CD14-positive monocyte (primary cell): ENCODE data around the gene RNF175. TPM values are rescaled to one million over a fixed set of nuclear protein-coding genes. Genes with fewer than 3 reads are reported as not detected.

Source experiments
- DNase-seq, 3 donors: peaks; one replicate each; pipeline ENCODE4 v3.0.0-alpha.2; 2011 to 2022
- H2AFZ ChIP-seq: 2 replicates; pipeline ENCODE4 v1.6.0; 2012; ENCODE audit warnings: mild to moderate bottlenecking, low read depth, low read length, inconsistent platforms; ENCODE audit not compliant: insufficient read depth, poor library complexity, severe bottlenecking
- H3K27ac ChIP-seq, 2 donors: 1 replicate in 1 of 2; 2 replicates in 1 of 2; pipeline ENCODE4 v1.5.1; 2012 to 2013; ENCODE audit warnings: low read length in 2 of 2, control low read depth in 1 of 2, inconsistent platforms in 1 of 2, low read depth in 1 of 2, mild to moderate bottlenecking in 1 of 2
- H3K27me3 ChIP-seq, 2 donors: one replicate each; pipeline versions ENCODE4 v1.6.0 to v1.6.1; 2011 to 2013; ENCODE audit warnings: low read length in 2 of 2; ENCODE audit not compliant: control insufficient read depth in 2 of 2, insufficient read depth in 2 of 2
- H3K36me3 ChIP-seq, 2 donors: replicated peaks in 1 of 2; 1 replicate in 1 of 2; 2 replicates in 1 of 2; pipeline versions ENCODE4 v1.5.1 to v1.6.1; 2012 to 2013; ENCODE audit warnings: low read length in 2 of 2, control low read depth in 1 of 2, inconsistent platforms in 1 of 2, mild to moderate bottlenecking in 1 of 2; ENCODE audit not compliant: insufficient read depth in 2 of 2, control insufficient read depth in 1 of 2
- H3K4me1 ChIP-seq, 2 donors: 1 replicate in 1 of 2; 2 replicates in 1 of 2; pipeline versions ENCODE4 v1.5.1 to v1.6.1; 2012 to 2013; ENCODE audit warnings: low read length in 2 of 2, control low read depth in 1 of 2, inconsistent platforms in 1 of 2, mild to moderate bottlenecking in 1 of 2, moderate library complexity in 1 of 2; ENCODE audit not compliant: insufficient read depth in 2 of 2, control insufficient read depth in 1 of 2
- H3K4me2 ChIP-seq: replicated peaks from 2 replicates; pipeline ENCODE3; 2012; ENCODE audit warnings: low read length, moderate library complexity, mild to moderate bottlenecking; ENCODE audit not compliant: poor library complexity, severe bottlenecking; ENCODE audit errors: extremely low read depth
- H3K4me3 ChIP-seq, 3 experiments: fragments of 200-600 bp in 1 of 3; sonication (generic) in 1 of 3; replicated peaks in 1 of 3; 1 replicate in 2 of 3; 2 replicates in 1 of 3; pipeline ENCODE4 v1.5.1; 2011 to 2013; ENCODE audit warnings: low read length in 3 of 3, mild to moderate bottlenecking in 3 of 3, control low read depth in 2 of 3, low read depth in 2 of 3, inconsistent platforms in 1 of 3, moderate library complexity in 1 of 3
- H3K79me2 ChIP-seq: 2 replicates; pipeline ENCODE4 v1.6.0; 2012; ENCODE audit warnings: mild to moderate bottlenecking, control low read depth, inconsistent platforms, low read length, moderate library complexity; ENCODE audit not compliant: insufficient read depth
- H3K9ac ChIP-seq: 2 replicates; pipeline ENCODE4 v1.6.0; 2017; ENCODE audit warnings: low read length, mild to moderate bottlenecking; ENCODE audit not compliant: insufficient read depth, poor library complexity, severe bottlenecking
- H3K9me3 ChIP-seq, 2 donors: replicated peaks in 1 of 2; 1 replicate in 1 of 2; 2 replicates in 1 of 2; pipeline versions ENCODE4 v1.5.1 to v1.6.1; 2012 to 2013; ENCODE audit warnings: low read length in 2 of 2, control low read depth in 1 of 2; ENCODE audit not compliant: control insufficient read depth in 1 of 2, insufficient read depth in 1 of 2
- H4K20me1 ChIP-seq: 2 replicates; pipeline ENCODE4 v1.6.0; 2012; ENCODE audit warnings: mild to moderate bottlenecking, low read length, control low read depth, moderate library complexity; ENCODE audit not compliant: insufficient read depth
- H3K27ac Mint-ChIP-seq, 7 donors: one replicate each; pipeline ENCODE4 v1.8.0; 2020; ENCODE audit warnings: mild to moderate bottlenecking in 7 of 7, mixed read lengths in 7 of 7, moderate library complexity in 6 of 7, inconsistent platforms in 2 of 7
- H3K27me3 Mint-ChIP-seq, 3 donors: one replicate each; pipeline ENCODE4 v1.8.0; 2021 to 2022; ENCODE audit warnings: low read depth in 3 of 3, mild to moderate bottlenecking in 3 of 3, mixed read lengths in 3 of 3, moderate library complexity in 3 of 3, inconsistent platforms in 1 of 3
- H3K36me3 Mint-ChIP-seq, 2 donors: one replicate each; pipeline ENCODE4 v1.8.0; 2020; ENCODE audit warnings: mixed read lengths in 2 of 2, inconsistent platforms in 1 of 2, mild to moderate bottlenecking in 1 of 2
- H3K4me1 Mint-ChIP-seq: one replicate; pipeline ENCODE4 v1.8.0; 2020; ENCODE audit warnings: mild to moderate bottlenecking, mixed read lengths
- H3K4me3 Mint-ChIP-seq, 2 donors: one replicate each; pipeline ENCODE4 v1.8.0; 2020; ENCODE audit warnings: mild to moderate bottlenecking in 2 of 2, mixed read lengths in 2 of 2, moderate library complexity in 1 of 2
- H3K9me3 Mint-ChIP-seq, 7 donors: one replicate each; pipeline ENCODE4 v1.8.0; 2020 to 2022; ENCODE audit warnings: mixed read lengths in 7 of 7, mild to moderate bottlenecking in 6 of 7, moderate library complexity in 6 of 7, inconsistent platforms in 2 of 7
- WGBS: methylation state at CpG from one replicate; pipeline ENCODE4 v1.1.5; 2013; ENCODE audit warnings: missing lambda C conversion rate; ENCODE audit not compliant: insufficient coverage; 5-methylcytosine and 5-hydroxymethylcytosine counted together
- intact Hi-C, 2 donors: fragments of 100-400 bp; cut with micrococcal nuclease; formaldehyde crosslinking; loops; one replicate each; pipeline versions ENCODE4 v1.15.0 to v1.15.1; 2023
- polyA plus RNA-seq, 3 donors: library from polyadenylated mRNA; depleted of rRNA in 1 of 3; unstranded in 2 of 3; stranded (reverse) in 1 of 3; fragments of 300-500 nt in 2 of 3; fragments of >200 nt in 1 of 3; fragmentation: Illumina TruSeq in 2 of 3; gene quantifications; 1 replicate in 2 of 3; 2 replicates in 1 of 3; pipeline ENCODE4 v1.2.3, GENCODE V29; 2012 to 2021
- TF ChIP-seq, protein P1 (sequence below): fragments of 200-600 bp; IDR thresholded peaks from one replicate; pipeline ENCODE4 v1.8.0; 2022; ENCODE audit warnings: antibody characterized with exemption, mild to moderate bottlenecking

The RNF175 gene
- polyA plus RNA-seq, 3 donors, result 0.36 to 0.91 (median 0.55) TPM

DNA sequence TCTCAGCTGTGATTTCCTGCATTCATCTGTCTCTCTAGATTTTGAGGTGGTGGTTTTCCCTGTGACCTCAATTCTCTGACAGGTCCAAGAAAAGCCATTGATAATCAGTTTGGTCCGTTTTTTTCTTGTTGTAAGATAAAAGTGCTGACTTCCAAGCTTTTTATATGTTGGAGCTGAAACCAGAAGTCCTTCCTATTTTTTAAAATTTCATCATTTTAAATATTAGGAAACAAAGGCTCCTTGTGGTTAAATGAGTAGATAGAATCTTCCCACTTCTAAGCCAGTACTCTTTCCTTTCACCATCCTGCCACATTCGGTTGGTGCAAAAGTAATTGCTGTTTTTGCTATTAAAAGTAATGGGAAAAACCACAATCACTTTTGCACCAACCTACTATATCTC, 18.3 kb downstream of the RNF175 start:
- Mint-ChIP-seq H3K9me3 (peaks cover 11 to 17% (median 14%) of the 10 kb centered on the region in 7 donors), H3K4me1 (peaks cover 58% of the 10 kb centered on the region), H3K4me3 (peak overlapping the region in 1 of 2 donors; percentile 48), H3K27ac (peak overlapping the region; percentile 68 to 91 (median 85)), H3K27me3 (peaks cover 0 to 1% (median 0%) of the 10 kb centered on the region in 3 donors), H3K36me3 (peaks cover 12 to 33% of the 10 kb centered on the region in 2 donors)
- Histone ChIP-seq H3K27ac (peak overlapping the region; percentile 45 to 65), H2AFZ (no peak overlapping the region), H3K4me1 (peaks cover 39 to 53% of the 10 kb centered on the region in 2 donors), H3K27me3 (no peaks in the 10 kb centered on the region), H3K79me2 (no peaks in the 10 kb centered on the region), H3K36me3 (peaks cover 0 to 8% of the 10 kb centered on the region in 2 donors), H3K4me3 (peak overlapping the region in 1 of 3 experiments; percentile 34), H3K9ac (no peak overlapping the region), H4K20me1 (no peaks in the 10 kb centered on the region), H3K4me2 (peak overlapping the region; percentile 41), H3K9me3 (peaks cover 5 to 7% of the 10 kb centered on the region in 2 donors)
- TF ChIP-seq, protein P1, sequence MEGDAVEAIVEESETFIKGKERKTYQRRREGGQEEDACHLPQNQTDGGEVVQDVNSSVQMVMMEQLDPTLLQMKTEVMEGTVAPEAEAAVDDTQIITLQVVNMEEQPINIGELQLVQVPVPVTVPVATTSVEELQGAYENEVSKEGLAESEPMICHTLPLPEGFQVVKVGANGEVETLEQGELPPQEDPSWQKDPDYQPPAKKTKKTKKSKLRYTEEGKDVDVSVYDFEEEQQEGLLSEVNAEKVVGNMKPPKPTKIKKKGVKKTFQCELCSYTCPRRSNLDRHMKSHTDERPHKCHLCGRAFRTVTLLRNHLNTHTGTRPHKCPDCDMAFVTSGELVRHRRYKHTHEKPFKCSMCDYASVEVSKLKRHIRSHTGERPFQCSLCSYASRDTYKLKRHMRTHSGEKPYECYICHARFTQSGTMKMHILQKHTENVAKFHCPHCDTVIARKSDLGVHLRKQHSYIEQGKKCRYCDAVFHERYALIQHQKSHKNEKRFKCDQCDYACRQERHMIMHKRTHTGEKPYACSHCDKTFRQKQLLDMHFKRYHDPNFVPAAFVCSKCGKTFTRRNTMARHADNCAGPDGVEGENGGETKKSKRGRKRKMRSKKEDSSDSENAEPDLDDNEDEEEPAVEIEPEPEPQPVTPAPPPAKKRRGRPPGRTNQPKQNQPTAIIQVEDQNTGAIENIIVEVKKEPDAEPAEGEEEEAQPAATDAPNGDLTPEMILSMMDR, result no peak
- WGBS, result no CpG with 5 or more reads among the region's 2 CpGs
- DNase-seq, result peak in 2 of 3 donors; percentile 31 to 65
- intact Hi-C loops, result loop anchor here in 1 of 2 donors (10.0 kb wide), 1 partner anchor 57 kb away; the partner anchor contains the start of gene TLR2

DNA sequence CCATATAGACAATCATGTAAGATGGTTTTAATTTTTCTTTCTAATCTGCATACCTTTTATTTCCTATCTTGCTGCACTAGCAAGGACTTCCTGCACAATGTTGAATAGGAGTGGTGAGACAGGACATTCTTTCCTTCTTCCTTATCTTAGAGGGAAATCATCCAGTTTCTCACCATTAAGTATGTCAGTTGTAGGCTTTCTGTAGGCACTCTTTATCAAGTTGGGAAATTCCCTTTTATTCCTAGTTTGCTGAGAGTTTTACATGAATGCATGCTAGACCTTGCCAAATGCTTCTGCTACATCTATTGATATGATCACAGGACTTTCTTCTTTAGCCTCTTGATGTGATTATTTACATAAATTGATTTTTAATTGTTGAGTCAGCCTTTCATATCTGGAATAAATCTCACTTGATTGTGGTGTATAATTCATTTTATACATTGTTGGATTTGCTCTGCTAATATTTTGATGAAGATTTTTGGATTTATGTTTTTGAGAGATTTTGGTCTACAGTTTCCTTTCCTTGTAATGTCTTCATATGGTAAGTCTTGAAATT, 23.8 kb downstream of the RNF175 start:
- Histone ChIP-seq H3K79me2 (no peaks in the 10 kb centered on the region), H3K9ac (no peak overlapping the region), H3K27me3 (no peaks in the 10 kb centered on the region), H3K4me1 (peaks cover 14 to 19% of the 10 kb centered on the region in 2 donors), H3K4me3 (no peak overlapping the region), H3K27ac (no peak overlapping the region), H4K20me1 (no peaks in the 10 kb centered on the region), H3K9me3 (peaks cover 5 to 7% of the 10 kb centered on the region in 2 donors), H2AFZ (no peak overlapping the region), H3K4me2 (no peak overlapping the region), H3K36me3 (peaks cover 0 to 8% of the 10 kb centered on the region in 2 donors)
- intact Hi-C loops, result no loop called here
- Mint-ChIP-seq H3K4me3 (no peak overlapping the region), H3K27ac (no peak overlapping the region), H3K9me3 (peaks cover 9 to 17% (median 12%) of the 10 kb centered on the region in 7 donors), H3K36me3 (peaks cover 9 to 28% of the 10 kb centered on the region in 2 donors), H3K27me3 (peaks cover 0 to 1% (median 0%) of the 10 kb centered on the region in 3 donors), H3K4me1 (peaks cover 29% of the 10 kb centered on the region)
- DNase-seq, result no peak
- TF ChIP-seq, protein P1, result no peak
